Measurements from ENCODE around the gene DPEP2NB. TPM values are rescaled to one million over a fixed set of nuclear protein-coding genes. Genes with fewer than 3 reads are reported as not detected.

DPEP2NB gene
- total RNA-seq, 1 donor from 2014 or later, result not detected

DNA sequence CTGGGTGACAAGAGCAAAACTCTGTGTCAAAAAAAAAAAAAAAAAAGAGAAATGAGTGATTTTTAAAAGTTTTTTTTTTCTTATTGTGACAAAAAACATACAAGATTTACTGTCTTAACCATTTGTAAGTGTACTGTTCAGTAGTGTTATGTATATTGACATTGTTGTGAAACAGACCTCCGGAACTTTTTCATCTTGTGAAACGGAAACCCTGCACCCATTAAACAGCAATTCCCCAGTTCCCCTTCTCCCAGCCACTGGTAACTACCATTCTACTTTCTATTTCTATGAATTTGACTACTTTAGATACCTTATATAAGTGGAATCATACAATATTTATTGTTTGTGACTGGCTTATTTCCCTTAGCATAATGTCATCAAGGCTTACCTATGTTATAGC lies 26.1 kb upstream of the DPEP2NB start:
- H3K27me3 ChIP-seq (ENCODE audit: insufficient read depth, low read length), result no peaks in the 10 kb centered on the region
- no peak for DNase-seq (ENCODE audit: low read depth)
- TF ChIP-seq, protein P1, sequence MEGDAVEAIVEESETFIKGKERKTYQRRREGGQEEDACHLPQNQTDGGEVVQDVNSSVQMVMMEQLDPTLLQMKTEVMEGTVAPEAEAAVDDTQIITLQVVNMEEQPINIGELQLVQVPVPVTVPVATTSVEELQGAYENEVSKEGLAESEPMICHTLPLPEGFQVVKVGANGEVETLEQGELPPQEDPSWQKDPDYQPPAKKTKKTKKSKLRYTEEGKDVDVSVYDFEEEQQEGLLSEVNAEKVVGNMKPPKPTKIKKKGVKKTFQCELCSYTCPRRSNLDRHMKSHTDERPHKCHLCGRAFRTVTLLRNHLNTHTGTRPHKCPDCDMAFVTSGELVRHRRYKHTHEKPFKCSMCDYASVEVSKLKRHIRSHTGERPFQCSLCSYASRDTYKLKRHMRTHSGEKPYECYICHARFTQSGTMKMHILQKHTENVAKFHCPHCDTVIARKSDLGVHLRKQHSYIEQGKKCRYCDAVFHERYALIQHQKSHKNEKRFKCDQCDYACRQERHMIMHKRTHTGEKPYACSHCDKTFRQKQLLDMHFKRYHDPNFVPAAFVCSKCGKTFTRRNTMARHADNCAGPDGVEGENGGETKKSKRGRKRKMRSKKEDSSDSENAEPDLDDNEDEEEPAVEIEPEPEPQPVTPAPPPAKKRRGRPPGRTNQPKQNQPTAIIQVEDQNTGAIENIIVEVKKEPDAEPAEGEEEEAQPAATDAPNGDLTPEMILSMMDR (IDR thresholded peaks at IDR 0.05; ENCODE audit: insufficient read depth, low read depth, low read length), result no peak
- no peak for TF ChIP-seq EZH2 (IDR thresholded peaks at IDR 0.05; ENCODE audit: insufficient read depth, low read length)
- Mint-ChIP-seq H3K36me3 (ENCODE audit: low read depth, unreplicated experiment) (peaks cover 3% of the 10 kb centered on the region), H3K4me1 (ENCODE audit: low read depth, unreplicated experiment) (no peaks in the 10 kb centered on the region), H3K4me3 (ENCODE audit: unreplicated experiment) (no peak overlapping the region), H3K9me3 (ENCODE audit: unreplicated experiment) (no peaks in the 10 kb centered on the region), H3K27ac (ENCODE audit: unreplicated experiment) (no peak overlapping the region), H3K27me3 (ENCODE audit: low read depth, unreplicated experiment) (no peaks in the 10 kb centered on the region)
- H3K4me3 ChIP-seq (ENCODE audit: insufficient read depth, low read depth, low read length), result no peak overlapping the region
- H3K27ac ChIP-seq (ENCODE audit: low read depth, low read length), result no peak overlapping the region
- H3K4me1 ChIP-seq (ENCODE audit: insufficient read depth, low read length), result no peaks in the 10 kb centered on the region
- no peaks in the 10 kb centered on the region for H3K79me2 ChIP-seq (ENCODE audit: insufficient read depth, low read length)
- H3K4me2 ChIP-seq (ENCODE audit: low read length), result no peak overlapping the region
- no peaks in the 10 kb centered on the region for H3K36me3 ChIP-seq (ENCODE audit: insufficient read depth, low read length)
- H2AFZ ChIP-seq (ENCODE audit: low read depth, low read length), result no peak overlapping the region
- no peak for FAIRE-seq
- H4K20me1 ChIP-seq (ENCODE audit: insufficient read depth, low read length), result peaks cover 11% of the 10 kb centered on the region
- no peak overlapping the region for H3K9ac ChIP-seq (ENCODE audit: low read length)
- no peaks in the 10 kb centered on the region for H3K9me3 ChIP-seq (ENCODE audit: insufficient read depth, low read depth, low read length)

DNA sequence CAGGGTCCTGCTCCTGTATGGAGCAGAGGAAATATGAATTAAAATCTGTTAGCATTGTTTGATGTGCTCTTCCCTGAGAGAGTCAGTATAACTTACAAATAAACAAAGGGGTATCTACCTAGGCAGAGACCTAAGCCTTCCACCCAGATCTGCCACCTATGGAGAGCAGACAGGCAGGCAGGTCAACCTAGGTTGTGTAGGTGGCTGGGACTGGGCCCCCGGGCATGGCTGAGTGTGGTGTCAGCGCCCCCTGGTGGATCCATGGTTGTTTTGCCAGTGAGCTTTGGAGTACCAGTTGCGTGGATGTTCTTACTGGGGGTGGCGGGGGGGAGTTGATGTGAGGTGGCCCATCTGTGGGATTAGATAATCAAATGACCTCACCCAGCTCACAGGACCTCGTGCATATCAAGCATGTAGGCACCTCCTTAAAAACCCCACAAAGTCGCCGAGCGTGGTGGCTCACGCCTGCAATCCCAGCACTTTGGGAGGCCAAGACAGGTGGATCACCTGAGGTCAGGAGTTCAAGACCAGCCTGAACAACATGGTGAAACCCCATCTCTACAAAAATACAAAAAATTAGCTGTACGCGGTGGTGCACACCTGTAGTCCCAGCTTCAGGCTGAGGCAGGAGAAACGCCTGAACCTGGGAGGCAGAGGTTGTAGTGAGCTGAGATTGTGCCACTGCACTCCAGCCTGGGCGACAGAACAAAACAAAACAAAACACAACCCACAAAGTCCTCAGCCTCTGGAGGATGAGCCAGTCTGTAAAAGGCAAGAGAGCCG lies 25.0 kb upstream of the DPEP2NB start:
- Histone ChIP-seq H2AFZ (ENCODE audit: low read depth, low read length) (peak overlapping the region; percentile 5), H3K4me1 (ENCODE audit: insufficient read depth, low read length) (no peaks in the 10 kb centered on the region), H3K27me3 (ENCODE audit: insufficient read depth, low read length) (no peaks in the 10 kb centered on the region), H3K79me2 (ENCODE audit: insufficient read depth, low read length) (no peaks in the 10 kb centered on the region), H3K4me3 (ENCODE audit: insufficient read depth, low read depth, low read length) (no peak overlapping the region), H4K20me1 (ENCODE audit: insufficient read depth, low read length) (peaks cover 11% of the 10 kb centered on the region), H3K9ac (ENCODE audit: low read length) (no peak overlapping the region), H3K36me3 (ENCODE audit: insufficient read depth, low read length) (no peaks in the 10 kb centered on the region), H3K9me3 (ENCODE audit: insufficient read depth, low read depth, low read length) (no peaks in the 10 kb centered on the region), H3K4me2 (ENCODE audit: low read length) (no peak overlapping the region), H3K27ac (ENCODE audit: low read depth, low read length) (no peak overlapping the region)
- no peaks in the 10 kb centered on the region for H3K27me3 Mint-ChIP-seq (ENCODE audit: low read depth, unreplicated experiment)
- no peaks in the 10 kb centered on the region for H3K9me3 Mint-ChIP-seq (ENCODE audit: unreplicated experiment)
- FAIRE-seq (no peak), DNase-seq (ENCODE audit: low read depth) (peak; percentile 10)
- no peak for TF ChIP-seq EZH2 (IDR thresholded peaks at IDR 0.05; ENCODE audit: insufficient read depth, low read length)
- TF ChIP-seq, protein P1 (IDR thresholded peaks at IDR 0.05; ENCODE audit: insufficient read depth, low read depth, low read length), result peak; percentile 73
- no peak overlapping the region for H3K4me3 Mint-ChIP-seq (ENCODE audit: unreplicated experiment)
- H3K36me3 Mint-ChIP-seq (ENCODE audit: low read depth, unreplicated experiment), result peaks cover 1% of the 10 kb centered on the region
- no peak overlapping the region for H3K27ac Mint-ChIP-seq (ENCODE audit: unreplicated experiment)
- no peaks in the 10 kb centered on the region for H3K4me1 Mint-ChIP-seq (ENCODE audit: low read depth, unreplicated experiment)
